Measurements from ENCODE around the gene CDKN2B-AS1.

The CDKN2B-AS1 gene

GRCh38 chr9:21988056-21988990, 6.3 kb upstream of the CDKN2B-AS1 start:
- Mint-ChIP-seq H3K4me3 (no peak overlapping the region), H3K27ac (no peak overlapping the region), H3K9me3 (no peaks in the 10 kb centered on the region), H3K36me3 (ENCODE audit: insufficient read depth) (peaks cover 8% of the 10 kb centered on the region), H3K4me1 (ENCODE audit: low read depth in 2 of 2) (peaks cover 2 to 14% of the 10 kb centered on the region in 2 donors), H3K27me3 (peaks cover 0 to 23% of the 10 kb centered on the region in 2 donors)
- ATAC-seq (replicated peaks): no peak
- DNase-seq: no peak

GRCh38 chr9:21989440-21990189, 5.0 kb upstream of the CDKN2B-AS1 start:
- Mint-ChIP-seq H3K4me1 (ENCODE audit: low read depth in 2 of 2) (peaks cover 6 to 21% of the 10 kb centered on the region in 2 donors), H3K27me3 (peaks cover 0 to 12% of the 10 kb centered on the region in 2 donors), H3K27ac (no peak overlapping the region), H3K36me3 (ENCODE audit: insufficient read depth) (peaks cover 15% of the 10 kb centered on the region), H3K9me3 (no peaks in the 10 kb centered on the region), H3K4me3 (no peak overlapping the region)
- no peak for DNase-seq
- ATAC-seq (replicated peaks): no peak

GRCh38 chr9:21991072-21991959, 3.3 kb upstream of the CDKN2B-AS1 start:
- Mint-ChIP-seq H3K27ac (no peak overlapping the region), H3K9me3 (no peaks in the 10 kb centered on the region), H3K36me3 (ENCODE audit: insufficient read depth) (peaks cover 31% of the 10 kb centered on the region), H3K4me1 (ENCODE audit: low read depth in 2 of 2) (peaks cover 16 to 26% of the 10 kb centered on the region in 2 donors), H3K4me3 (no peak overlapping the region), H3K27me3 (peaks cover 0 to 10% of the 10 kb centered on the region in 2 donors)
- no peak for ATAC-seq (replicated peaks)
- DNase-seq: no peak

GRCh38 chr9:21993007-21993406, 1.6 kb upstream of the CDKN2B-AS1 start:
- peak overlapping the region; percentile 91 to 100 for H3K4me3 Mint-ChIP-seq
- H3K27ac Mint-ChIP-seq: peak overlapping the region in 1 of 2 donors; percentile 99
- H3K36me3 Mint-ChIP-seq (ENCODE audit: insufficient read depth): peaks cover 34% of the 10 kb centered on the region
- H3K4me1 Mint-ChIP-seq (ENCODE audit: low read depth in 2 of 2): peaks cover 18 to 20% of the 10 kb centered on the region in 2 donors
- DNase-seq: no peak
- no peak for ATAC-seq (replicated peaks)
- H3K9me3 Mint-ChIP-seq: no peaks in the 10 kb centered on the region
- H3K27me3 Mint-ChIP-seq: peaks cover 0 to 10% of the 10 kb centered on the region in 2 donors

GRCh38 chr9:21993893-21994555, 567 bp upstream of the CDKN2B-AS1 start, which contains the start of gene CDKN2A:
Gene CDKN2A, minus strand, starts transcription at chr9:21994392.
- Mint-ChIP-seq H3K4me3 (peak within 1 kb of the TSS; percentile 91 to 100), H3K27me3 (peaks cover 0 to 10% of the 10 kb centered on the region in 2 donors), H3K36me3 (ENCODE audit: insufficient read depth) (peaks cover 34% of the 10 kb centered on the region), H3K27ac (peak within 1 kb of the TSS; percentile 93 to 99), H3K9me3 (no peaks in the 10 kb centered on the region), H3K4me1 (ENCODE audit: low read depth in 2 of 2) (peaks cover 18 to 20% of the 10 kb centered on the region in 2 donors)
- DNase-seq (peak; percentile 40 to 49 (median 49)), ATAC-seq (replicated peaks) (peak; percentile 53)

GRCh38 chr9:21995006-21995665, 545 bp downstream of the CDKN2B-AS1 start:
- peak; percentile 78 for ATAC-seq (replicated peaks)
- Mint-ChIP-seq H3K9me3 (no peaks in the 10 kb centered on the region), H3K27ac (peak overlapping the region; percentile 93 to 99), H3K36me3 (ENCODE audit: insufficient read depth) (peaks cover 26% of the 10 kb centered on the region), H3K4me1 (ENCODE audit: low read depth in 2 of 2) (peaks cover 18 to 20% of the 10 kb centered on the region in 2 donors), H3K27me3 (no peaks in the 10 kb centered on the region), H3K4me3 (peak overlapping the region; percentile 91 to 100)
- peak; percentile 80 to 81 (median 81) for DNase-seq

- Mint-ChIP-seq H3K27ac (peak overlapping the region; percentile 93 to 99), H3K4me3 (peak overlapping the region; percentile 91 to 100), H3K9me3 (no peaks in the 10 kb centered on the region), H3K4me1 (ENCODE audit: low read depth in 2 of 2) (peaks cover 18 to 20% of the 10 kb centered on the region in 2 donors), H3K36me3 (ENCODE audit: insufficient read depth) (peaks cover 26% of the 10 kb centered on the region), H3K27me3 (no peaks in the 10 kb centered on the region)
- ATAC-seq (replicated peaks) (peak; percentile 3), DNase-seq (peak in 1 of 3 experiments; percentile 18)
These were observed 1.2 kb downstream of the CDKN2B-AS1 start for GRCh38 chr9:21995666-21996398.

- DNase-seq (no peak), ATAC-seq (replicated peaks) (no peak)
- Mint-ChIP-seq H3K9me3 (no peaks in the 10 kb centered on the region), H3K27ac (peak overlapping the region; percentile 93 to 99), H3K4me3 (peak overlapping the region; percentile 91 to 100), H3K4me1 (ENCODE audit: low read depth in 2 of 2) (peaks cover 18% of the 10 kb centered on the region in 2 donors), H3K36me3 (ENCODE audit: insufficient read depth) (peaks cover 26% of the 10 kb centered on the region), H3K27me3 (no peaks in the 10 kb centered on the region)
These were observed 1.8 kb downstream of the CDKN2B-AS1 start for GRCh38 chr9:21996438-21996837.

GRCh38 chr9:21996858-21997257, 2.3 kb downstream of the CDKN2B-AS1 start:
- ATAC-seq (replicated peaks): no peak
- Mint-ChIP-seq H3K27me3 (no peaks in the 10 kb centered on the region), H3K4me3 (peak overlapping the region; percentile 91 to 100), H3K27ac (peak overlapping the region in 1 of 2 donors; percentile 93), H3K9me3 (no peaks in the 10 kb centered on the region), H3K4me1 (ENCODE audit: low read depth in 2 of 2) (peaks cover 16 to 18% of the 10 kb centered on the region in 2 donors), H3K36me3 (ENCODE audit: insufficient read depth) (peaks cover 26% of the 10 kb centered on the region)
- DNase-seq: no peak

GRCh38 chr9:21997480-21997879, 2.9 kb downstream of the CDKN2B-AS1 start:
- peaks cover 26% of the 10 kb centered on the region for H3K36me3 Mint-ChIP-seq (ENCODE audit: insufficient read depth)
- DNase-seq (no peak), ATAC-seq (replicated peaks) (no peak)
- no peak overlapping the region for H3K27ac Mint-ChIP-seq
- H3K9me3 Mint-ChIP-seq: no peaks in the 10 kb centered on the region
- H3K27me3 Mint-ChIP-seq: no peaks in the 10 kb centered on the region
- peaks cover 16 to 18% of the 10 kb centered on the region in 2 donors for H3K4me1 Mint-ChIP-seq (ENCODE audit: low read depth in 2 of 2)
- no peak overlapping the region for H3K4me3 Mint-ChIP-seq

- Mint-ChIP-seq H3K4me3 (no peak overlapping the region), H3K27ac (no peak overlapping the region), H3K27me3 (no peaks in the 10 kb centered on the region), H3K36me3 (ENCODE audit: insufficient read depth) (peaks cover 26% of the 10 kb centered on the region), H3K9me3 (no peaks in the 10 kb centered on the region), H3K4me1 (ENCODE audit: low read depth in 2 of 2) (peaks cover 16 to 18% of the 10 kb centered on the region in 2 donors)
- DNase-seq (no peak), ATAC-seq (replicated peaks) (no peak)
These were observed 3.4 kb downstream of the CDKN2B-AS1 start for GRCh38 chr9:21998026-21998425.
